ENCODE results near the gene MZF1.

Gene MZF1

GRCh38 chr19:58538257-58539168, 34.6 kb downstream of the MZF1 start:
- no peak for DNase-seq

- no peak for DNase-seq
Observed at GRCh38 chr19:58536852-58537798, 36.0 kb downstream of the MZF1 start.

DNA sequence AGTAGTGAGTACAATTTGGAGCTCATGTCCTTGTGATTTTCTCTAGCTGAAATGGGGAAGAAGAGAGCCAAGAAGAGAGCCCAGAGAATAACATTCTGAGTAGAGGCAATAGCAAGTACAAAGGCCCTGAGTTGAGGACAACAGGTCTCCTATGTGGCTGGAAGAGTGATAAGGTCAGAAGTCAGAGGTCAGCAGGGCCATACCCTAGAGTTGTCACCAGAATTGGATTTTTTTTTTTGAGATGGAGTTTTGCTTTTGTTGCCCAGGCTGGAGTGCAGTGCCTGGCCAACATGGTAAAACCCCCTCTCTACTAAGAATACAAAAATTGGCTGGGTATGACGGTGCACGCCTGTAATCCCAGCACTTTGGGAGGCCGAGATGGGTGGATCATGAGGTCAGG, 37.3 kb downstream of the MZF1 start:
- no peak for DNase-seq

DNA sequence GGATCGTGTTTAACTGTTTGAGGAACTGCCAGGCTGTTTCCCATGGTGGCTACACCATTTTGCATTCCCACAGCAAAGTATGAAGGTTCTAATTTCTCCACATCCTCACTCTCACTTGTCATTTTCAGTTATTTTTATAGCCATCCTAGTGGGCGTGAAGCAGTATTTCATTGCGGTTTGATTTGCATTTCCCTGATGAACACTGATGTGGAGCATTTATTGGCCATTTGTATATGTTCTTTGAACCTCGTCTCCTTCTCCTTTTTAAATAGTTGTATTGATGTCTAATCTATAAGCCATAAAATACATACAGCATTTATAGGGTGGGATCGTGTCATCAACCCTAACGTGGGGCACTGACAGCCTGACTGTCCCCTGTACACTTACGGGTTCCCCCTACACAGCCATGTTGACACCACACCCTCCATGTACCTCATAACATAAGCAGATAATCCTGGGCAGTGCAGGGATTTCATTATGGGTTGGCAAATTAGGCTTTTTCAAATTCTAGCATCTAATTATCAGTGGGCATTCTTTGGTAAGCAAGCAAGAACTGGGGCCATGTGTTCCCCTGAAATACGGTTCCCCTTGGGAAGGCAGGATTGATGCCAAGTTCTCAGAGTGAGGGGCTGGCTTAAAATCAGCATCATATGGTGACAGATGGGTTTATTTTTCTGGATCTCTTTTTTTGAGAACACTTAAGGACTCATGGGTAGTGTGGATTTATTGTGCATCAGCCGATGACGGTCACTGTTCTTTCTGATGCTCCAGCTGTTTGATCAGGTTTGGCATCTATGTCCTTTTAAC, 41.9 kb downstream of the MZF1 start:
- no peak for DNase-seq

DNA sequence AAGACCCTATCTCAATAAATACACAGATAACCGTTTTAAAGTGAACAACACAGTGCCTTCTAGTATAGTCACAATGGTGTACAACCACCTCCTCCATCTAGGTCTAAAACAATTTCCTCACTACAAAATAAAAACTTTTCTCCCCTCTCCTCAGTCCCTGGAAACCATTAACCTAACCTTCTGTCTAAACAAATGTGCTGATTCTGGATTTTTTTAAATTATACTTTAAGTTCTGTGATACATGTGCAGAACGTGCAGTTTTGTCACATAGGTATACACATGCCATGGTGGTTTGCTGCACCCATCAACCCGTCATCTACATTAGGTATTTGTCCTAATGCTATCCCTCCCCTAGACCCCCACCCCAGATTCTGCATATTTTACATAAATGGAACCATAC, 43.7 kb downstream of the MZF1 start:
- no peak for DNase-seq

GRCh38 chr19:58522709-58523108, 50.4 kb downstream of the MZF1 start:
- no peak for DNase-seq

- no peak for DNase-seq
Observed at GRCh38 chr19:58521651-58522050, 51.5 kb downstream of the MZF1 start.

- no peak for DNase-seq
Observed at GRCh38 chr19:58520257-58520599, 52.9 kb downstream of the MZF1 start.

DNA sequence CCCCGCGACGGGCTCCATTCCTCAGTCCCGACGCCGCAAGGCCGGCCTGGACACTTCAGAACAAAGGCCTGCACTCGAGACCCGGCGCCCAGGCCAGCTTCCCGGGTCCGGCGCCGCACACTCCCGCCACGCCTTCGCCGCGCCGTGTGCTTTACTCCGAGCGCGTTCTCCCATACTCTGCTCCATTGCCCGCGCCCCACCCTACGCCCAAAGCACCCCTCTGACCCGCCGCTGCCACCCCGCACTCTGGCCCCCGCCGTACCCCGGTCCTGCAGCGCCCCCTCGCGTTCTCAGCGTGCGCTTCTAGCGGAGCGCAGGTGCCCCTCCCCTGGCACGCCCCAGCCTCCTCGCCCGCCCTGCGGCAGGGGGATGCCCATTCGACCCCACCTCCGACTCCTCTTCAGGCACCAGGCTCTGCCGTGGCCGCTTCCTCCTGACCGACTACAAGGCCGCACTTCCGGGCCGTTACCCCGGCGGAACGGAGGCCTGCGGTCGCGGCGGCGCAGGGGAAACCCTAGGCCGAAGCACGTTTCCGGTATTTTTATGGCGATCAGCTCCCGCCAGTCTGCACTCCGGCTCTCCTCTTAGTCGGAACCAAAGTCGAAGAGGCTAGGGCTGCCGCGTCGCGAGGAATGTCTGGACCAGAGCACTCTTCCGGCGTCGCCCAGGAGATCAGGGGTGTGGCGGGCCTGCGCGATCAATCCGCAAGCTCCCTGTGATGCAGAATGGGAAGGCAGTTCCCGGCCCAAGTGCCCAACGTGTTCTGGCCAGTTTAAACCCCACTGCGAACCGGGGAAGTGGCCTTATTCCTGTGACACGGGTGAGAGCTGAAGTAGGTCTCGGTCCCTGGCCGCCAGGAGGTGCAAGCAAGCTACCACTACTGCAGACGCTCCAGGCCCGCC, 53.5 kb downstream of the MZF1 start, which contains the start of gene ZBTB45:
TSS of gene ZBTB45 (minus strand) at position 456 of the 902 bp plus-strand sequence. CDS start 2,137 bp downstream, outside the sequence.
- peak; percentile 91 for DNase-seq

DNA sequence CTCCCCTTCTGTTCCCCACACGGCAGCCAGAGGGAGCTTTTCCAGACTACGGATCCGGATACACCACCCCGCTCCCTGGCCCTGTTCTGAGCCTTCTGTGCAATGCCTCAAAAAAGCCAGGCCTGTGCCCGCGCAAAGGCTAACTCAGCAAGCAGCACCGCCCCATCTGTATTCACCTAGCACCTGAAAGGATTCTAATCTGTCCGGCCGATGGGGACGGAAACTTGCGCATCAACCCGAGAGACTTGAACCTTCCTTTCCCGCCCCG, 54.1 kb downstream of the MZF1 start:
- DNase-seq, result peak; percentile 59

- no peak for DNase-seq
Observed at GRCh38 chr19:58518256-58519086, 54.7 kb downstream of the MZF1 start.

- no peak for DNase-seq
Observed at GRCh38 chr19:58516964-58517833, 55.9 kb downstream of the MZF1 start.

- DNase-seq, result no peak
Observed at GRCh38 chr19:58516246-58516836, 56.8 kb downstream of the MZF1 start.

DNA sequence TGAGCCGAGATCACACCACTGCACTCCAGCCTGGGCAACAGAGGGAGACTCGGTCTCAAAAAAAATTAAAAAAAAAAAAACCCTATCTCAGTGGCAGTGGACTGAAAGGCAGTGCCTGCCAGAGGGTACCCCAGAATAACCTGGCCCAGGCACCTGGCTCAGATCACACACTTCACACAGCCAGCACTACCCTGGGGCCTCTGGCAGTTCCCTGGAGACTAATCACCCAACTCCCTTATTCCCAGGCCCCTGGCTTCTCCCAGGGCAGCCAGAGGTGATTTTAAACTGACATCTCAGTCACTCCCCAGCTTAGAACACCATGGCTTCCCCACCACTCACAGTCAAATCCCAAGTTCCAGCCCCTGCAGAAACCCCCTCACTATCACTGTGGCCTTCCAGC, 57.9 kb downstream of the MZF1 start:
- no peak for DNase-seq

- no peak for DNase-seq
Observed at GRCh38 chr19:58514564-58515022, 58.5 kb downstream of the MZF1 start.

DNA sequence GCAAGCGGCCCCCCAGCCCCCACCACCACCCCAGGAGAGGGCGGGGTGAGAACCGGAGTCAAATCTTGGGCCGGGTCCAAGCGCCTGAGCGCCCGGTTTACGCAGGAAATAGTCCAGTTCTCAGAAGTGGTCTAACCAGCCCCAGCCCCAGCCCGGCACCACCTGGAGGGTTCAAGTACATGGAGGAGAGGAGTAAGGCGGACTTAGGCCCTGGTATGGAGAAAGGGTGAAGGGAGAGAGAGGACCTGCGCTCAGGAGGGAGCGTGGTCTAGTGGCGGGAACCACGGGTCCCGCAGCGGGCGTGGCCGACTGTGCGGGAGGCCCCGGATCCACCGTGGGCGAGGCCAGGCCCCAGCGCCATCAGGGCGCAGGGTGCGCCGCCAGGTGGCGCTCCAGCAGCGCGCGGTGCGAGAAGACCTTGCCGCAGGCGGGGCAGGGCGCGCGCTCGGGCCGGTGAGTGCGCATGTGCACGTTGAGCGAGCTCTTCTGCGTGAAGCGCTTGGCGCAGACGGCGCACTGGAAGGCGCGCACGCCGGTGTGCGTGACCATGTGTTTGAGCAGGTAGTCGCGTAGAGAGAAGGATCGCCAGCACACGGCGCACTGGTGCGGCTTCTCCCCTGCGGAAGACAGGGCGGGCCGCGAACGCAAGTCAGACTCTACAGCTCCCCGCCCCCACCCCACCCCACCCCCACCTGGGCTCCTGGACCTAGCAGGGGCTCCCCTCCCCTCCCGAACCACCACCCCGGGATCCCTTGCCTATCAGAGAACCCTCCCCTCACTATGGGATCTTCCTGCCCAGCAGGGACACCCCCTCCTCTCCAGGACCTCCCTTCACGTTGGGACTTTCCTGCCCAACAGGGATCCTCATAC, 59.2 kb downstream of the MZF1 start:
- peak; percentile 99 for DNase-seq

DNA sequence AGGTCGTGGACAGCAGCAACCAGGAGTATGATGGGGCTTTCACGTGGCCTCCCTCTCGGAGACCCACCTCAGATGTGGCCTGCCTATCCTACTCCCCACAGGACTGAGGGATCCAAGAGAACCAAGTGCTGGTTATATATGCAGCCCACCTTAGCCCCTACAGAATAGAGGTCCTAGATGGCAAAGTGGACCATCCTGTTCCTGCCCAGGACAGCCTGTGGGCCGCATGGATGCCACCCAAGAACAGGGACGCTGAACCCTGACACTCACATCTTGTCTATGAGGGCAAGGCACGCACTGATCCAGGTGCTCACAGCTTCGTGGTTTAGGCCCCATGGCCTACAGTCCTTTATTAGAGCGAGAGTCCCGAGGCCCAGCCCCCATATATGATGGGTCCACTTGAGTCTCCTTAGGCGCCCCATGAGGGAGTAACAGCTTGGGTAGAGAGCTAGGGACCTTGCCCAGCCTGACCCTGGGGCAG, 59.9 kb downstream of the MZF1 start:
- no peak for DNase-seq
